GM19043 (cell line): ENCODE results near the gene CNR2.
"Not testable (repeated sequence)": the region's sequence is repeated elsewhere in the genome, so short reads cannot be mapped to it uniquely, and the experiment has no call there.

ENCODE experiments used
- ATAC-seq: cut with Tn5 transposase; IDR thresholded peaks from one replicate; pipeline ENCODE4 v1.9.1; 2021; ENCODE audit warnings: low read depth; ENCODE audit not compliant: unreplicated experiment

CNR2 gene

GRCh38 chr1:23916209-23917131, 3.3 kb upstream of the CNR2 start:
- peak; percentile 68 for ATAC-seq

GRCh38 chr1:23915466-23915865, 2.3 kb upstream of the CNR2 start:
- ATAC-seq = no peak

- ATAC-seq = no peak
Observed at GRCh38 chr1:23914921-23915320, 1.8 kb upstream of the CNR2 start.

- no peak for ATAC-seq
Observed at GRCh38 chr1:23911921-23912320, 1.2 kb downstream of the CNR2 start.

- no peak for ATAC-seq
Observed at GRCh38 chr1:23910553-23911246, 2.5 kb downstream of the CNR2 start.

- no peak for ATAC-seq
Observed at GRCh38 chr1:23910144-23910543, 3.0 kb downstream of the CNR2 start.

GRCh38 chr1:23909412-23909811, 3.8 kb downstream of the CNR2 start:
- ATAC-seq = no peak

GRCh38 chr1:23908453-23909341, 4.5 kb downstream of the CNR2 start:
- no peak for ATAC-seq

GRCh38 chr1:23906731-23907130, 6.4 kb downstream of the CNR2 start:
- ATAC-seq = no peak

GRCh38 chr1:23905461-23906025, 7.6 kb downstream of the CNR2 start:
- no peak for ATAC-seq

- no peak for ATAC-seq
Observed at GRCh38 chr1:23904748-23905357, 8.3 kb downstream of the CNR2 start.

- ATAC-seq = no peak
Observed at GRCh38 chr1:23903754-23904153, 9.4 kb downstream of the CNR2 start.

GRCh38 chr1:23902321-23903278, 10.6 kb downstream of the CNR2 start:
- no peak for ATAC-seq

GRCh38 chr1:23900017-23900416, 13.1 kb downstream of the CNR2 start:
- not testable (repeated sequence) for ATAC-seq

GRCh38 chr1:23899070-23899469, 14.1 kb downstream of the CNR2 start:
- ATAC-seq = no peak

GRCh38 chr1:23897083-23897482, 16.1 kb downstream of the CNR2 start:
- ATAC-seq = no peak

- no peak for ATAC-seq
Observed at GRCh38 chr1:23896491-23896890, 16.7 kb downstream of the CNR2 start.

GRCh38 chr1:23895993-23896392, 17.2 kb downstream of the CNR2 start:
- no peak for ATAC-seq

- no peak for ATAC-seq
Observed at GRCh38 chr1:23895082-23895481, 18.1 kb downstream of the CNR2 start.
